Mesothelial cell of epicardium (in vitro differentiated cells): ENCODE data around the gene RNASET2. TPM values are rescaled to one million over a fixed set of nuclear protein-coding genes. Genes with fewer than 3 reads are reported as not detected.

ENCODE experiments used
- DNase-seq, 2 experiments: peaks; one replicate each; pipeline ENCODE4 v3.0.0; 2021; ENCODE audit warnings: low spot score in 2 of 2; ENCODE audit not compliant: unreplicated experiment in 2 of 2
- H3K27ac Mint-ChIP-seq: 2 replicates; pipeline ENCODE4 v1.8.0; 2021; ENCODE audit warnings: mixed read lengths
- H3K27me3 Mint-ChIP-seq: 2 replicates; pipeline ENCODE4 v1.8.0; 2021; ENCODE audit warnings: low read depth, mixed read lengths
- H3K36me3 Mint-ChIP-seq: 2 replicates; pipeline ENCODE4 v1.8.0; 2021; ENCODE audit warnings: mixed read lengths
- H3K4me1 Mint-ChIP-seq: 2 replicates; pipeline ENCODE4 v1.8.0; 2021; ENCODE audit warnings: mixed read lengths
- H3K4me3 Mint-ChIP-seq: 2 replicates; pipeline ENCODE4 v1.8.0; 2021; ENCODE audit warnings: mild to moderate bottlenecking, moderate library complexity, mixed read lengths
- H3K9me3 Mint-ChIP-seq: 2 replicates; pipeline ENCODE4 v1.8.0; 2021; ENCODE audit warnings: mixed read lengths
- CTCF ChIP-seq: fragments of 200-600 bp; sonication (generic); IDR thresholded peaks from one replicate; pipeline ENCODE4 v1.5.0; 2021; ENCODE audit warnings: antibody characterized with exemption; ENCODE audit not compliant: unreplicated experiment
- total RNA-seq: library from RNA; stranded (reverse); gene quantifications from 3 replicates; pipeline ENCODE4 v1.2.1, GENCODE V29; 2021

RNASET2 gene
- total RNA-seq, 1 donor from 2014 or later, result 42.3 TPM

GRCh38 chr6:166927935-166928643, 28.3 kb downstream of the RNASET2 start:
- H3K4me1 Mint-ChIP-seq, result peaks cover 2% of the 10 kb centered on the region
- H3K4me3 Mint-ChIP-seq, result no peak overlapping the region
- H3K27ac Mint-ChIP-seq, result no peak overlapping the region
- DNase-seq, result no peak
- H3K9me3 Mint-ChIP-seq, result no peaks in the 10 kb centered on the region
- no peaks in the 10 kb centered on the region for H3K27me3 Mint-ChIP-seq
- no peak for TF ChIP-seq CTCF
- H3K36me3 Mint-ChIP-seq, result no peaks in the 10 kb centered on the region

GRCh38 chr6:166927240-166927934, 29.0 kb downstream of the RNASET2 start:
- no peak for DNase-seq
- no peaks in the 10 kb centered on the region for H3K27me3 Mint-ChIP-seq
- H3K36me3 Mint-ChIP-seq, result no peaks in the 10 kb centered on the region
- H3K4me1 Mint-ChIP-seq, result peaks cover 2% of the 10 kb centered on the region
- H3K9me3 Mint-ChIP-seq, result no peaks in the 10 kb centered on the region
- no peak overlapping the region for H3K4me3 Mint-ChIP-seq
- no peak overlapping the region for H3K27ac Mint-ChIP-seq
- TF ChIP-seq CTCF, result no peak

- peaks cover 2% of the 10 kb centered on the region for H3K4me1 Mint-ChIP-seq
- DNase-seq, result no peak
- TF ChIP-seq CTCF, result no peak
- no peaks in the 10 kb centered on the region for H3K27me3 Mint-ChIP-seq
- no peak overlapping the region for H3K4me3 Mint-ChIP-seq
- H3K27ac Mint-ChIP-seq, result no peak overlapping the region
- H3K9me3 Mint-ChIP-seq, result no peaks in the 10 kb centered on the region
- no peaks in the 10 kb centered on the region for H3K36me3 Mint-ChIP-seq
These were observed 29.6 kb downstream of the RNASET2 start for GRCh38 chr6:166926748-166927147.

GRCh38 chr6:166925141-166925996, 31.0 kb downstream of the RNASET2 start:
- Mint-ChIP-seq H3K27me3 (no peaks in the 10 kb centered on the region), H3K27ac (no peak overlapping the region)

More at GRCh38 chr6:166925141-166925996, 31.0 kb downstream of the RNASET2 start:
- H3K4me1 Mint-ChIP-seq, result peaks cover 4% of the 10 kb centered on the region
- no peak overlapping the region for H3K4me3 Mint-ChIP-seq
- no peaks in the 10 kb centered on the region for H3K9me3 Mint-ChIP-seq
- H3K36me3 Mint-ChIP-seq, result no peaks in the 10 kb centered on the region
- DNase-seq, result no peak
- TF ChIP-seq CTCF, result no peak
